PC-9 (cell line): Measurements from ENCODE around the gene EVI5L.

Experiments
- CTCF ChIP-seq: fragments of 200-600 bp; sonication (generic); conservative IDR thresholded peaks from 2 replicates; pipeline ENCODE4 v1.6.1; 2017; ENCODE audit warnings: mixed run types, antibody characterized with exemption, mild to moderate bottlenecking, moderate library complexity
- EZH2 ChIP-seq: fragments of 200-600 bp; sonication (generic); IDR thresholded peaks from 2 replicates; pipeline ENCODE4 v1.8.0; 2017; ENCODE audit warnings: antibody characterized with exemption, low read depth

GRCh38 chr19:7850945-7851622, 21.1 kb downstream of the EVI5L start:
- TF ChIP-seq CTCF: no peak
- no peak for TF ChIP-seq EZH2
